GM12878 (cell line): ENCODE data around the gene DNAH1. TPM values are rescaled to one million over a fixed set of nuclear protein-coding genes. Genes with fewer than 3 reads are reported as not detected.

Source experiments
- ATAC-seq: fragments of 200-7000 bp; cut with Tn5 transposase; 3 replicates; pipeline ENCODE4 v1.9.1; 2020; ENCODE audit warnings: mild to moderate bottlenecking, moderate library complexity
- BruUV-seq: library from RNA; stranded (reverse); fragments of 400-500 nt; replicated peaks from 2 replicates; lab custom pipeline; 2021; lab: Mats Ljungman, UMichigan
- CTCF ChIA-PET: fragments of 300-600 bp; sonication (Branson Sonifier 250); formaldehyde crosslinking; extraction: SDS; loops from one replicate; lab custom pipeline; 2021; ENCODE audit warnings: inconsistent platforms; lab: Yijun Ruan, JAX
- POLR2A ChIA-PET: fragments of 350-600 bp; formaldehyde crosslinking; extraction: SDS; loops from one replicate; lab custom pipeline; 2021; ENCODE audit warnings: inconsistent platforms; lab: Charles Lee
- RAD21 ChIA-PET: fragments of 300-600 bp; sonication (Branson Sonifier 250); formaldehyde crosslinking; loops from one replicate; lab custom pipeline; 2023; ENCODE audit warnings: antibody characterized with exemption; ENCODE audit not compliant: unreplicated experiment; lab: Charles Lee
- SMC1A ChIA-PET: fragments of 300-600 bp; sonication (Branson Sonifier 250); formaldehyde crosslinking; loops from one replicate; lab custom pipeline; 2023; ENCODE audit not compliant: unreplicated experiment, uncharacterized antibody; lab: Charles Lee
- DNase-seq: peaks from one replicate; pipeline ENCODE4 v3.0.0-alpha.2; 2011; ENCODE audit warnings: low read depth, low spot score
- FAIRE-seq: peaks from 3 replicates; lab custom pipeline; 2011; peaks lifted over from hg19 to GRCh38; lab: Jason Lieb, UNC
- H2AFZ ChIP-seq: 2 replicates; pipeline ENCODE4 v1.6.0; 2011; ENCODE audit warnings: low read depth, low read length, control low read depth; ENCODE audit not compliant: control insufficient read depth
- H3K27ac ChIP-seq: 2 replicates; pipeline ENCODE4 v1.5.1; 2011; ENCODE audit warnings: control low read depth; ENCODE audit not compliant: control insufficient read depth, insufficient read depth
- H3K27me3 ChIP-seq, 2 experiments: replicated peaks in 1 of 2; 2 replicates each; pipeline versions ENCODE4 v1.6.0 to v1.6.1; 2011; ENCODE audit warnings: low read length in 1 of 2; ENCODE audit not compliant: control insufficient read depth in 2 of 2, insufficient read depth in 2 of 2
- H3K36me3 ChIP-seq, 2 experiments: 2 replicates each; pipeline ENCODE4 v1.5.1; 2011; ENCODE audit warnings: low read length in 1 of 2; ENCODE audit not compliant: control insufficient read depth in 2 of 2, insufficient read depth in 2 of 2
- H3K4me1 ChIP-seq: 2 replicates; pipeline ENCODE4 v1.6.1; 2011; ENCODE audit warnings: mild to moderate bottlenecking, low read length, moderate library complexity, mixed read lengths; ENCODE audit not compliant: control insufficient read depth, insufficient read depth
- H3K4me2 ChIP-seq: 2 replicates; pipeline ENCODE4 v1.6.0; 2011; ENCODE audit warnings: control low read depth; ENCODE audit not compliant: control insufficient read depth, insufficient read depth
- H3K4me3 ChIP-seq: fragments of 200-600 bp; sonication (generic); 2 replicates; pipeline ENCODE4 v1.5.1; 2016
- H3K79me2 ChIP-seq: 2 replicates; pipeline ENCODE4 v1.6.0; 2011; ENCODE audit warnings: low read length; ENCODE audit not compliant: control insufficient read depth, insufficient read depth
- H3K9ac ChIP-seq: 2 replicates; pipeline ENCODE4 v1.8.0; 2011; ENCODE audit warnings: low read length, control low read depth, mixed read lengths; ENCODE audit not compliant: control insufficient read depth, insufficient read depth
- H3K9me3 ChIP-seq: replicated peaks from 3 replicates; pipeline ENCODE4 v1.5.1; 2011; ENCODE audit warnings: mild to moderate bottlenecking, low read length; ENCODE audit not compliant: control insufficient read depth, insufficient read depth
- H4K20me1 ChIP-seq: 2 replicates; pipeline ENCODE4 v1.6.0; 2011; ENCODE audit not compliant: control insufficient read depth, insufficient read depth
- IRF5 ChIP-seq: fragments of 450-650 bp; IDR thresholded peaks from 2 replicates; pipeline ENCODE4 v1.6.1; 2017; ENCODE audit warnings: borderline replicate concordance
- KAT2A ChIP-seq: conservative IDR thresholded peaks from 2 replicates; pipeline ENCODE4 v1.6.1; 2011; ENCODE audit warnings: low read depth, low read length; ENCODE audit not compliant: control insufficient read depth
- MYC ChIP-seq: IDR thresholded peaks from 2 replicates; pipeline ENCODE4 v1.6.1; 2011; ENCODE audit warnings: mild to moderate bottlenecking, low read length, moderate library complexity, inconsistent platforms; ENCODE audit not compliant: insufficient read depth, insufficient replicate concordance, insufficient read length, severe bottlenecking
- NRF1 ChIP-seq: conservative IDR thresholded peaks from 2 replicates; pipeline ENCODE4 v1.6.1; 2011; ENCODE audit warnings: mild to moderate bottlenecking, low read depth, low read length, improper control_type of control experiment
- SKIL ChIP-seq: fragments of 450-650 bp; IDR thresholded peaks from 2 replicates; pipeline ENCODE4 v1.6.1; 2017; ENCODE audit warnings: mild to moderate bottlenecking, low read depth, inconsistent platforms; ENCODE audit not compliant: poor library complexity, severe bottlenecking
- TAF1 ChIP-seq: IDR thresholded peaks from 2 replicates; pipeline ENCODE4 v1.6.1; 2011; ENCODE audit warnings: mild to moderate bottlenecking, low read depth, low read length, borderline replicate concordance
- WGBS: methylation state at CpG from one replicate; pipeline ENCODE4 v1.1.6; 2016; ENCODE audit warnings: low lambda C conversion rate; ENCODE audit not compliant: insufficient replicate concordance, insufficient coverage; ENCODE audit errors: missing lambda C conversion rate; 5-methylcytosine and 5-hydroxymethylcytosine counted together
- in situ Hi-C: fragments of 300-500 bp; cut with MboI; formaldehyde crosslinking; loops from 9 replicates; pipeline ENCODE4 v1.14.3; 2018; ENCODE audit warnings: mixed read lengths
- intact Hi-C: fragments of 100-400 bp; cut with micrococcal nuclease; formaldehyde crosslinking; loops from one replicate; pipeline ENCODE4 v1.14.2; 2022; ENCODE audit not compliant: unreplicated experiment
- polyA plus RNA-seq, 11 experiments: library from polyadenylated mRNA; depleted of rRNA in 4 of 11; unstranded in 6 of 11; stranded (reverse) in 5 of 11; fragments of >200 nt; fragmentation: Nextera tagmentation in 4 of 11; fragmentation: Illumina TruSeq in 1 of 11; extraction: Ambion mirVana in 4 of 11; extraction: Trizol in 1 of 11; gene quantifications; 1 replicate in 1 of 11; 2 replicates in 10 of 11; pipeline versions ENCODE4 v1.2.1 to v1.2.3, GENCODE V29; 2011 to 2016; ENCODE audit warnings: inconsistent platforms in 2 of 11, missing spikeins in 2 of 11, low read depth in 1 of 11
- total RNA-seq, 4 experiments: library from RNA; depleted of rRNA in 3 of 4; stranded (reverse); fragments of >200 nt in 3 of 4; fragmentation: Illumina TruSeq in 1 of 4; extraction: Trizol in 1 of 4; gene quantifications; 2 replicates each; pipeline versions ENCODE4 v1.2.1 to v1.2.3, GENCODE V29; 2013 to 2021

DNAH1 gene
- total and polyA plus RNA-seq, 10 of the 15 experiments (the other 5 are each of a cell fraction or from before 2014, with no cell fraction given), result 0.31 to 5.8 (median 2.7) TPM

GRCh38 chr3:52349611-52350395 lies 33.7 kb downstream of the DNAH1 start:
- BruUV-seq, result no TSS peak

More at GRCh38 chr3:52349611-52350395, 33.7 kb downstream of the DNAH1 start:
- ChIA-PET SMC1A (interaction anchor here (2.5 kb wide), 1 partner anchor 10 kb away, joined by 7 read pairs; no protein-coding TSS in a partner anchor), RAD21 (interaction anchor here (0.6 to 1.7 kb wide), 2 partner anchors 11 to 63 kb away, joined by 3 to 4 read pairs; no protein-coding TSS in a partner anchor), POLR2A (no interaction called here), CTCF (interaction anchor here (1.5 to 4.0 kb wide), 2 partner anchors 10 to 97 kb away, joined by 3 to 17 read pairs; no protein-coding TSS in a partner anchor)
- DNase-seq (no peak), ATAC-seq (no peak), FAIRE-seq (no peak)
- no peaks in the 10 kb centered on the region; a peak in 1 of 4 replicates for H3K36me3 ChIP-seq
- H3K27me3 ChIP-seq, result no peaks in the 10 kb centered on the region
- H4K20me1 ChIP-seq, result no peaks in the 10 kb centered on the region
- in situ Hi-C loops (no loop called here), intact Hi-C loops (no loop called here)
- no peaks in the 10 kb centered on the region for H3K9me3 ChIP-seq
- no peak overlapping the region for H3K9ac ChIP-seq
- no peaks in the 10 kb centered on the region for H3K79me2 ChIP-seq
- H3K4me1 ChIP-seq, result no peaks in the 10 kb centered on the region
- no peak overlapping the region for H3K4me2 ChIP-seq
- H2AFZ ChIP-seq, result no peak overlapping the region
- no peak overlapping the region for H3K4me3 ChIP-seq
- H3K27ac ChIP-seq, result no peak overlapping the region
- WGBS, result 71% methylated on average over 19 of the region's 19 CpGs
- TF ChIP-seq TAF1 (no peak), SKIL (no peak), IRF5 (no peak), KAT2A (no peak), NRF1 (no peak), MYC (no peak)
